Nephron (organoid): ENCODE results near the gene ARHGAP6.

Experiments used
- H3K27ac Mint-ChIP-seq, 3 experiments: 2 replicates each; pipeline ENCODE4 v1.8.0; 2020; ENCODE audit warnings: mixed read lengths in 3 of 3, mild to moderate bottlenecking in 2 of 3, moderate library complexity in 1 of 3
- H3K27me3 Mint-ChIP-seq: 2 replicates; pipeline ENCODE4 v1.8.0; 2021; ENCODE audit warnings: low read depth, mild to moderate bottlenecking, moderate library complexity, mixed read lengths
- H3K36me3 Mint-ChIP-seq: 2 replicates; pipeline ENCODE4 v1.8.0; 2020; ENCODE audit warnings: low read depth, mixed read lengths
- H3K4me1 Mint-ChIP-seq: 2 replicates; pipeline ENCODE4 v1.8.0; 2020; ENCODE audit warnings: mixed read lengths
- H3K4me3 Mint-ChIP-seq, 3 experiments: 2 replicates each; pipeline ENCODE4 v1.8.0; 2020; ENCODE audit warnings: mild to moderate bottlenecking in 3 of 3, mixed read lengths in 3 of 3, moderate library complexity in 2 of 3
- H3K9me3 Mint-ChIP-seq: 2 replicates; pipeline ENCODE4 v1.8.0; 2020; ENCODE audit warnings: mixed read lengths
- TF ChIP-seq, protein P1 (sequence below), 3 experiments: fragments of 200-600 bp; sonication (generic); IDR thresholded peaks; one replicate each; pipeline ENCODE4 v1.5.0; 2021; ENCODE audit warnings: antibody characterized with exemption in 3 of 3; ENCODE audit not compliant: unreplicated experiment in 3 of 3

The ARHGAP6 gene

DNA sequence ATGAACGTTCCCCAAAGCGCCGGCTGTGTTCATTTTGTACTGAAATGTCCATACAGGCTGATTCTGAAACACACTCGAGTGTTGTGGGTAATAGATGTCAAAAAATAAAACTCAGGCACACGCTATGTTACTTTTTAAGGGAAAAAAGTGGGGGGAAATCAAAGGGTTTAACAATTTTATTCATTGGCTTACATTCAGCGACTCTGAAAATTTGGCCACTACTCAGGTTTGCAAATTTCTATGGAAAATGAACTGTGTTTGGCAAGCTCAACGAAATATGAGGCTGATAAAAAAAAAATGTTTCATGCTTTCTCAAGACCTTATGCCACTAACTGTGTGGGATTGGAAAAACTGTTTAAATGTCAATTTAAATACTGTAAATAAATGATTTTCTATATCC lies 354.0 kb downstream of the ARHGAP6 start:
- TF ChIP-seq, protein P1, sequence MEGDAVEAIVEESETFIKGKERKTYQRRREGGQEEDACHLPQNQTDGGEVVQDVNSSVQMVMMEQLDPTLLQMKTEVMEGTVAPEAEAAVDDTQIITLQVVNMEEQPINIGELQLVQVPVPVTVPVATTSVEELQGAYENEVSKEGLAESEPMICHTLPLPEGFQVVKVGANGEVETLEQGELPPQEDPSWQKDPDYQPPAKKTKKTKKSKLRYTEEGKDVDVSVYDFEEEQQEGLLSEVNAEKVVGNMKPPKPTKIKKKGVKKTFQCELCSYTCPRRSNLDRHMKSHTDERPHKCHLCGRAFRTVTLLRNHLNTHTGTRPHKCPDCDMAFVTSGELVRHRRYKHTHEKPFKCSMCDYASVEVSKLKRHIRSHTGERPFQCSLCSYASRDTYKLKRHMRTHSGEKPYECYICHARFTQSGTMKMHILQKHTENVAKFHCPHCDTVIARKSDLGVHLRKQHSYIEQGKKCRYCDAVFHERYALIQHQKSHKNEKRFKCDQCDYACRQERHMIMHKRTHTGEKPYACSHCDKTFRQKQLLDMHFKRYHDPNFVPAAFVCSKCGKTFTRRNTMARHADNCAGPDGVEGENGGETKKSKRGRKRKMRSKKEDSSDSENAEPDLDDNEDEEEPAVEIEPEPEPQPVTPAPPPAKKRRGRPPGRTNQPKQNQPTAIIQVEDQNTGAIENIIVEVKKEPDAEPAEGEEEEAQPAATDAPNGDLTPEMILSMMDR (IDR thresholded peaks at IDR 0.05; ENCODE audit: unreplicated experiment in 3 of 3) = no peak
- no peak overlapping the region for H3K4me3 Mint-ChIP-seq
- no peaks in the 10 kb centered on the region for H3K9me3 Mint-ChIP-seq
- peaks cover 3% of the 10 kb centered on the region for H3K27me3 Mint-ChIP-seq
- peaks cover 10% of the 10 kb centered on the region for H3K4me1 Mint-ChIP-seq
- no peak overlapping the region for H3K27ac Mint-ChIP-seq
- H3K36me3 Mint-ChIP-seq = no peaks in the 10 kb centered on the region

DNA sequence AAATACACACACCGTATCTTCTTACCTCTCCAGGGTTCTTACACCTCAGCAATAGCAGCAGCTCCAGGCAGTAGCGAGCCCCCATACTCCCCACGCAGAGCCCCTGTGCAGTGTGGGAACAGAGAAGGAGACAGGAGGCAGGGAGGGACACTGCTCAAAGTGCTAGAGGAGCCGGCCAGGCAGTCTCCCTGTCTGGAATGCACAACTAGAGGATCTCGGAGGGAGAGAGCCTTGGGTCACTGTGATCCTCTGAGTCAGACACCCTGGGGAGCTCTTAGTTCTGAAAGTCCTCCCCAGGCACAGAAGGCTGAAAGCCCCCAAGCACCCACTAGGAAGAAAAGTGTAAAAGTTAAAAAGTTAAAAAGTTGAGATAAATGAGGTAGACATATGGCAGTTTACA lies 356.5 kb downstream of the ARHGAP6 start:
- H3K27me3 Mint-ChIP-seq = peaks cover 3% of the 10 kb centered on the region
- H3K9me3 Mint-ChIP-seq = no peaks in the 10 kb centered on the region
- H3K4me1 Mint-ChIP-seq = peaks cover 10% of the 10 kb centered on the region
- TF ChIP-seq, protein P1 (IDR thresholded peaks at IDR 0.05; ENCODE audit: unreplicated experiment in 3 of 3) = no peak
- no peak overlapping the region for H3K27ac Mint-ChIP-seq
- H3K36me3 Mint-ChIP-seq = no peaks in the 10 kb centered on the region
- no peak overlapping the region for H3K4me3 Mint-ChIP-seq

DNA sequence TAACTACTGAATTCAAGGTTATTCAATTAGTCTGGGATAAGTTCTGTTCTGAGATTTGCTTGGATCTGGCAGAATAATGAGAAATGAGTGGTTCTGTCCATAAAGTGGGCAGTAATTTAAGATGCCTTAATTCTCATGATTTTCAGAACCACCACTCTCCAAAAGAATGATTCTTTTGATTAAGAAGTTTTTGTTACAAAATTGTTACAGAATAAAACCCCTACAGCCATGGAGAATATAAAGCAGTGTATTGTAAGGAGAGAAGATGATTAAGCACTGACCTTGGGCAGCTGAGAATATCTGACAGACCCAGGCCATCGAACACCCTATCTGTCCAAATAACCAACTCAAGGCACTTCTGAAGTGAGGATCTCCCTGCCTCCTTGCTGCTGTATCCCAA lies 360.1 kb downstream of the ARHGAP6 start:
- Mint-ChIP-seq H3K4me1 (no peaks in the 10 kb centered on the region), H3K36me3 (no peaks in the 10 kb centered on the region), H3K9me3 (no peaks in the 10 kb centered on the region), H3K27me3 (peaks cover 3% of the 10 kb centered on the region), H3K27ac (no peak overlapping the region), H3K4me3 (no peak overlapping the region)
- TF ChIP-seq, protein P1 (IDR thresholded peaks at IDR 0.05; ENCODE audit: unreplicated experiment in 3 of 3) = no peak

DNA sequence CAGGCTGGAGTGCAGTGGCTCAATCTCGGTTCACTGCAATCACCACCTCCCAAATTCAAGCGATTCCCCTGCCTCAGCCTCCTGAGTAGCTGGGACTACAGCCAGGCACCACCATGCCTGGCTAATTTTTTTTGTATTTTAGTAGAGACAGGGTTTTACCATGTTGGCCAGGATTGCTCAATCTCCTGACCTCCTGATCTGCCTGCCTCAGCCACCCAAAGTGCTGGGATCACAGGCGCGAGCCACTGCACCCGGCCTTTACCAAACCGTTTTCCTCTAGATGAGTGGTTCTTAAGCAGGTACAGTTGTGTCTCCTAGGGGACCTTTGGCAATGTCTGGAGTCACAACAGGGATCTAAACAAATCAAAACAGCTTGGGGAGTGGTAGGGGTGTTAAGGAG lies 360.9 kb downstream of the ARHGAP6 start:
- H3K4me3 Mint-ChIP-seq = no peak overlapping the region
- H3K36me3 Mint-ChIP-seq = no peaks in the 10 kb centered on the region
- H3K4me1 Mint-ChIP-seq = no peaks in the 10 kb centered on the region
- no peaks in the 10 kb centered on the region for H3K9me3 Mint-ChIP-seq
- no peaks in the 10 kb centered on the region for H3K27me3 Mint-ChIP-seq
- no peak overlapping the region for H3K27ac Mint-ChIP-seq
- TF ChIP-seq, protein P1 (IDR thresholded peaks at IDR 0.05; ENCODE audit: unreplicated experiment in 3 of 3) = no peak

DNA sequence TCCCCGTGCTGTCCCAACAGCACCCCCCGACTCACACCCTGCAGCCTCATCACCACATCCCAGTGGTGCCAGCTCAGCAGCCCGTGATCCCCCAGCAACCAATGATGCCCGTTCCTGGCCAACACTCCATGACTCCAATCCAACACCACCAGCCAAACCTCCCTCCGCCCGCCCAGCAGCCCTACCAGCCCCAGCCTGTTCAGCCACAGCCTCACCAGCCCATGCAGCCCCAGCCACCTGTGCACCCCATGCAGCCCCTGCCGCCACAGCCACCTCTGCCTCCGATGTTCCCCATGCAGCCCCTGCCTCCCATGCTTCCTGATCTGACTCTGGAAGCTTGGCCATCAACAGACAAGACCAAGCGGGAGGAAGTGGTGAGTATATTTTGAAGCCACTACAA lies 367.1 kb downstream of the ARHGAP6 start:
- Mint-ChIP-seq H3K4me3 (no peak overlapping the region), H3K9me3 (no peaks in the 10 kb centered on the region), H3K27me3 (peaks cover 5% of the 10 kb centered on the region), H3K4me1 (no peaks in the 10 kb centered on the region), H3K27ac (no peak overlapping the region), H3K36me3 (no peaks in the 10 kb centered on the region)
- TF ChIP-seq, protein P1 (IDR thresholded peaks at IDR 0.05; ENCODE audit: unreplicated experiment in 3 of 3) = no peak

DNA sequence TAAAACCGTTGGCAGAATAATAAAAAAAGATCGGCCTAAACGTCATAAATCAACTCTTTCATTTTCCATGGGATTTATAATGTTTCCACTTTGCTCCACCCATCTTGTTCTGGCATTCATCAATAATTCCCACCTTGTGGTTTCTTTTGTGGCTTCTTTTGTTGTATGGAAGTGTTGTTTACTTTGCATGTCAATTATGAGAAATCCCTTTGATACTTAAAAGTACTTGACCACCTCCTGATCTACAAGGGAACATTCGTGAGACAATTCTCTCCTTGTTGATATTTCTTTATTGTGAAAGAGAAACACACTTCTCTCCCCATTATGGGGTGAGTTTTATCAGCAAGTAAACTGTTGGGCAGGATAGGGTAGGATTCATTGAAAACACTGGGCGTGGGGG lies 369.7 kb downstream of the ARHGAP6 start:
- TF ChIP-seq, protein P1 (IDR thresholded peaks at IDR 0.05; ENCODE audit: unreplicated experiment in 3 of 3) = no peak
- H3K27me3 Mint-ChIP-seq = peaks cover 10% of the 10 kb centered on the region
- H3K36me3 Mint-ChIP-seq = no peaks in the 10 kb centered on the region
- no peaks in the 10 kb centered on the region for H3K4me1 Mint-ChIP-seq
- H3K4me3 Mint-ChIP-seq = no peak overlapping the region
- H3K27ac Mint-ChIP-seq = no peak overlapping the region
- H3K9me3 Mint-ChIP-seq = no peaks in the 10 kb centered on the region
